Measurements from ENCODE around the gene SUMF1. TPM values are rescaled to one million over a fixed set of nuclear protein-coding genes. Genes with fewer than 3 reads are reported as not detected.
A peak's percentile ranks its signal among the peaks of the same experiment; 100 is the strongest.

SUMF1 gene
- total RNA-seq, 6 experiments from 2014 or later = 15.9 to 32.4 (median 21.3) TPM

- Histone ChIP-seq H3K4me1 (no peaks in the 10 kb centered on the region), H3K9me3 (no peaks in the 10 kb centered on the region), H3K36me3 (no peaks in the 10 kb centered on the region), H3K27me3 (no peaks in the 10 kb centered on the region), H3K27ac (no peak overlapping the region), H3K4me3 (no peak overlapping the region)
- no peak for DNase-seq
- TF ChIP-seq CTCF (IDR thresholded peaks at IDR 0.05) (no peak), POLR2A (IDR thresholded peaks at IDR 0.05) (no peak)
- 94% methylated on average over 3 of the region's 4 CpGs for WGBS (ENCODE audit: insufficient coverage, low coverage, low lambda C conversion rate, missing lambda C conversion rate)
- ATAC-seq = no peak
- intact Hi-C loops (cut with DNase I) = no loop called here
Measured at GRCh38 chr3:4425707-4426106, 41.4 kb downstream of the SUMF1 start.

- TF ChIP-seq CTCF (IDR thresholded peaks at IDR 0.05) = no peak
- TF ChIP-seq POLR2A (IDR thresholded peaks at IDR 0.05) = no peak
- H3K9me3 ChIP-seq = no peaks in the 10 kb centered on the region
- intact Hi-C loops (cut with DNase I) = no loop called here
- H3K4me1 ChIP-seq = no peaks in the 10 kb centered on the region
- no peak overlapping the region for H3K4me3 ChIP-seq
- ATAC-seq = no peak
- H3K27ac ChIP-seq = no peak overlapping the region
- H3K27me3 ChIP-seq = no peaks in the 10 kb centered on the region
- DNase-seq = no peak
- H3K36me3 ChIP-seq = no peaks in the 10 kb centered on the region
Measured at GRCh38 chr3:4425055-4425454, 42.0 kb downstream of the SUMF1 start.

GRCh38 chr3:4421121-4421520 lies 45.9 kb downstream of the SUMF1 start:
- H3K9me3 ChIP-seq = no peaks in the 10 kb centered on the region
- WGBS (ENCODE audit: insufficient coverage, low coverage, low lambda C conversion rate, missing lambda C conversion rate) = 87% methylated on average over 2 of the region's 2 CpGs
- ATAC-seq = peak in 2 of 4 donors; percentile 41 to 81
- no peak overlapping the region for H3K4me3 ChIP-seq
- intact Hi-C loops (cut with DNase I) = no loop called here
- H3K4me1 ChIP-seq = no peaks in the 10 kb centered on the region
- H3K27me3 ChIP-seq = no peaks in the 10 kb centered on the region
- H3K27ac ChIP-seq = no peak overlapping the region
- no peak for TF ChIP-seq CTCF (IDR thresholded peaks at IDR 0.05)
- no peak for TF ChIP-seq POLR2A (IDR thresholded peaks at IDR 0.05)
- peaks cover 0 to 7% (median 0%) of the 10 kb centered on the region in 4 donors for H3K36me3 ChIP-seq
- DNase-seq = no peak

GRCh38 chr3:4419920-4420319 lies 47.1 kb downstream of the SUMF1 start:
- intact Hi-C loops (cut with DNase I) = no loop called here
- Histone ChIP-seq H3K9me3 (no peaks in the 10 kb centered on the region), H3K4me1 (no peaks in the 10 kb centered on the region), H3K4me3 (no peak overlapping the region), H3K27ac (no peak overlapping the region), H3K27me3 (no peaks in the 10 kb centered on the region), H3K36me3 (peaks cover 0 to 12% (median 0%) of the 10 kb centered on the region in 4 donors)
- TF ChIP-seq CTCF (IDR thresholded peaks at IDR 0.05) (no peak), POLR2A (IDR thresholded peaks at IDR 0.05) (no peak)
- DNase-seq = no peak
- 100% methylated on average over 1 of the region's 1 CpG for WGBS (ENCODE audit: insufficient coverage, low coverage, low lambda C conversion rate, missing lambda C conversion rate)
- no peak for ATAC-seq

GRCh38 chr3:4419386-4419785 lies 47.7 kb downstream of the SUMF1 start:
- Histone ChIP-seq H3K9me3 (no peaks in the 10 kb centered on the region), H3K4me3 (no peak overlapping the region), H3K4me1 (no peaks in the 10 kb centered on the region), H3K27ac (no peak overlapping the region), H3K27me3 (no peaks in the 10 kb centered on the region), H3K36me3 (peaks cover 0 to 12% (median under 1%) of the 10 kb centered on the region in 4 donors)
- DNase-seq (no peak), ATAC-seq (no peak)
- WGBS (ENCODE audit: insufficient coverage, low coverage, low lambda C conversion rate, missing lambda C conversion rate) = 89% methylated on average over 3 of the region's 3 CpGs
- TF ChIP-seq CTCF (IDR thresholded peaks at IDR 0.05) = no peak
- no peak for TF ChIP-seq POLR2A (IDR thresholded peaks at IDR 0.05)
- intact Hi-C loops (cut with DNase I) = no loop called here
